GM21825 (cell line): Measurements from ENCODE around the gene STAC3.
"Not testable (repeated sequence)": the region's sequence is repeated elsewhere in the genome, so short reads cannot be mapped to it uniquely, and the experiment has no call there.

Experiments
- ATAC-seq: cut with Tn5 transposase; IDR thresholded peaks from one replicate; pipeline ENCODE4 v1.9.1; 2021; ENCODE audit warnings: mild to moderate bottlenecking, moderate library complexity; ENCODE audit not compliant: unreplicated experiment

The STAC3 gene

GRCh38 chr12:57250956-57251355 lies at the start of gene STAC3:
TSS of gene STAC3 (minus strand) at chr12:57251187. CDS start at chr12:57249636, 1,551 bp downstream.
- ATAC-seq, result no peak

- no peak for ATAC-seq
Measured at GRCh38 chr12:57299514-57300016, 48.6 kb upstream of the STAC3 start.

GRCh38 chr12:57296291-57296690 lies 45.3 kb upstream of the STAC3 start:
- ATAC-seq, result no peak

- not testable (repeated sequence) for ATAC-seq
Measured at GRCh38 chr12:57282073-57282472, 31.1 kb upstream of the STAC3 start.

GRCh38 chr12:57280211-57281062 lies 29.4 kb upstream of the STAC3 start:
- ATAC-seq, result peak; percentile 93

GRCh38 chr12:57278465-57279381 lies 27.7 kb upstream of the STAC3 start:
- no peak for ATAC-seq

GRCh38 chr12:57276935-57277563 lies 26.1 kb upstream of the STAC3 start:
- ATAC-seq, result no peak

- not testable (repeated sequence) for ATAC-seq
Measured at GRCh38 chr12:57276233-57276632, 25.2 kb upstream of the STAC3 start.

GRCh38 chr12:57273516-57273915 lies 22.5 kb upstream of the STAC3 start:
- ATAC-seq, result no peak

GRCh38 chr12:57272337-57273151 lies 21.6 kb upstream of the STAC3 start:
- no peak for ATAC-seq

- no peak for ATAC-seq
Measured at GRCh38 chr12:57270966-57271470, 20.0 kb upstream of the STAC3 start.

- ATAC-seq, result no peak
Measured at GRCh38 chr12:57268264-57268663, 17.3 kb upstream of the STAC3 start.

- no peak for ATAC-seq
Measured at GRCh38 chr12:57266681-57267080, 15.7 kb upstream of the STAC3 start.

GRCh38 chr12:57263096-57263495 lies 12.1 kb upstream of the STAC3 start:
- no peak for ATAC-seq

GRCh38 chr12:57262126-57262822 lies 11.3 kb upstream of the STAC3 start:
- no peak for ATAC-seq

GRCh38 chr12:57261428-57261865 lies 10.5 kb upstream of the STAC3 start:
- no peak for ATAC-seq

GRCh38 chr12:57260366-57260765 lies 9.4 kb upstream of the STAC3 start:
- ATAC-seq, result no peak

- ATAC-seq, result no peak
Measured at GRCh38 chr12:57258977-57259970, 8.3 kb upstream of the STAC3 start.
